Medulla oblongata (tissue), 1 donor: ENCODE measurements around the gene NEU1.
"Not testable (repeated sequence)": the region's sequence is repeated elsewhere in the genome, so short reads cannot be mapped to it uniquely, and the experiment has no call there.

ENCODE experiments used
- DNase-seq: peaks from one replicate; pipeline ENCODE4 v3.0.0-alpha.2; 2015; ENCODE audit errors: extremely low spot score

The NEU1 gene

DNA sequence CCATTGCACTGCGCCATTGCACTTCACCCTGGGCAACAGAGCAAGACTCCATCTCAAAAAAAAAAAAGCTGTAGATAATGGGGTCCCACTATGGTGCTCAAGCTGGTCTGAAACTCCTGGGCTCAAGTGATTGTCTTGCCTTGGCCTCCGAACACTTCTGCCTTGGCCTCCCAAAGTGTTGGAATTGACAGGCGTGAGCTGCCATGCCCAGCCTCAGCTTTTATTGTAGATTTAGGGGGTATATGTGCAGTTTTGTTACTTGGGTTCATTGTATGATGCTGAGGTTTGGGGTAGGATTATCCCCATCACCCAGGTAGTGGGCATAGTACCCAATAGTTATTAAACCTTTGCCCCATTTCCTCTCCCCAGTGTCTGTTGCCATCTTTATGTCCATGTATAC lies 23.7 kb downstream of the NEU1 start:
- DNase-seq, result no peak

DNA sequence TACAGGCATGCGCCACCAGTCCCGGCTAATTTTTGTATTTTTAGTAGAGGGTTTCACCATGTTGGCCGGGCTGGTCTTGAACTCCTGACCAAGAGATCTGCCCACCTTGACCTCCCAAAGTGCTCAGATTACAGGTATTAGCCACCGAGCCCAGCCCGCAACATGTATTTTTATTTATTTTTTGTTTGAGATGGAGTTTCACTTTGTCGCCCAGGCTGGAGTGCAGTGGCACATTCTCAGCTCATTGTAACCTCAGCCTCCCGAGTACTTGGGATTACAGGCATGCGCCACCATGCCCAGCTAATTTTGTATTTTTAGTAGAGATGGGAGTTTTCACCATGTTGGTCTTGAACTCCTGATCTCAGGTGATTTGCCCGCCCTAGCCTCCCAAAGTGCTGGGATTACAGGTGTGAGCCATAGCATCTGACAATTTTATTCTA lies 24.5 kb downstream of the NEU1 start:
- DNase-seq, result not testable (repeated sequence)

DNA sequence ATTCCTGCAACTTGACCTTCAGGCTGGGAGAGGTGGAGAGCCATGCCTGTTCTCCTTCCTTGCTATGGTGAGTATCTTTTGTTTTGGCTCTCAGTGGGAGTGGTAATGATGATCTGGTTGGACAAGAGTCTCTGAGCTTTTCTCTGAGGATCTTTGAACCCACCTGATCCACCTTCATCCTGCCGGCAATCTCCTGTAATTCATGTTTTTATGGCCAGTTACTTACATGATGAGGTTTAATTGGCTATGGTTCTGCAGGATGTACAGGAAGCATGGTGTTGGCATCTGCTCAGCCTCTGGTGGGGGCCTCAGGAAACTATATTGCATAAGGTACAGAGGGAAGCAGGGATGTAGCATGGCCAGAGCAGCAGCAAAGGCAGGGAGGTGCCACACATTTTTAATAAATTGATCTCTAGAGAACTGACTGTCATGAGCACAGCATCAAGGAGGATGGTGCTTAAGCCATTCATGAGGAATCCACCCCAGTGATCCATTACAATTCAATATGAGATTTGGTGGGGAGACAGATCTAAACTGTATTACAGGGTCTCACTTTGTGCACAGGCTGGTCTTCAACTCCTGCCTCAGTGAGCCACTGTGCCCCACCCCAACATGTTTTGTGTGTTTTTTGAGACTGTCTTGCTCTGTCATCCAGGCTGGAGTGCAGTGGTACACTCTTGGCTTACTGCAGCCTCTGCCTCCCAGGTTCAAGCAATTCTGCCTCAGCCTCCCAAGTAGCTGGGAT lies 25.1 kb downstream of the NEU1 start:
- DNase-seq, result no peak

DNA sequence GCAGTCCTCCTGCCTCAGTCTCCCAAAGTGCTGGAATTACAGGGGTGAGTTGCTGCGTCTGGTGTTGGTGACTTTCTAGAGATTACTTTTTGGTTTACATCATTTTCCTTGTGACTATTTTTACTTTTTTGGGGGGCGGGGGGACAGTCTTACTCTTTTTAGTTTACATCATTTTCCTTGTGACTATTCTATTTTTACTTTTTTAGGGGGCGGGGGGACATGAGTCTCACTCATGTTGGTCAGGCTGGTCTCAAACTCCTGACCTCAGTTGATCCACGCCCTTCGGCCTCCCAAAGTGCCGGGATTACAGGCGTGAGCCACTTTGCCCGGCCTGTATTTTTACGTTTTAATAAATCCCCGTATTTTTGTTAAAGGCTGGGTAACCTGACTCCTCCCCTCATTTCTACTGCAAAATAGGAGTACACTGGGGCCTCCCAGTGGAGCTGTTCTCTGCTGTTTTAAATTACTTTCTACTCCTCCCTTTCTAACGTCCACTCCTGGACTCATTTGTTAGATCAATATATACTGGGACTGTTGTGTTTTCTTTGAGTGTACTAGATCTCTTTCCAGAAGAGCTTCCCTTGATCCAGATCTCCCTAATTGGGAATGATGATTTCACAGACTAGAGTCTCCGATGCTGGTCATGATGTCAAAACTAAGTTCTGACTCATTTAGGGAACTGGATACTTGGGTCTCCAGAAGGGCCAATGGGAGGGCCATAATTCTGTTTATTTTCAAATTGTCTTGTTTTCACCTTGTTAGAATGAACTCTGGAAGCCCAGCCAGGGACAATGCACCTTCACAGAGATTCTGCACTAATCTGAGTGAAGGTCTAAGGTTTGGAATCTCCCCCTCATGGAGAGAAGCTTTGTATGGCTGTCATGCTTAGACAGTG lies 25.9 kb downstream of the NEU1 start:
- DNase-seq, result no peak

DNA sequence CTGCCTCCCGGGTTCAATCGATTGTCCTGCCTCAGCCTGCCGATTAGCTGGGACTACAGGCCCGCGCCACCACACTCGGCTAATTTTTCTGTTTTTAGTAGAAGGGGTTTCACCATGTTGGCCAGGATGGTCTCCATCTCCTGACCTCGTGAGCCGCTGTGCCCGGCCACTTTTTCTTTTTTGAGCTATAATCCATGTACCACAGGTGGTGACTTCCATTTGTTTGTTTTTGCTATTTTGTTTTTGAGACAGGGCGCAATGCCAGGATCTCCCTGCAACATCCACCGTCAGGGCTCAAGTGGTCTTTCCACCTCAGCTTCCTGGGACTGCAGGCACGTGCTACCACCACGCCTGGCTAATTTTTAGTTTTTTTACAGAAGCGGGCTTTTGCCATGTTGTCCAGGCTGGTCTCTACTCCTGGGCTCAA lies 26.6 kb downstream of the NEU1 start:
- no peak for DNase-seq

DNA sequence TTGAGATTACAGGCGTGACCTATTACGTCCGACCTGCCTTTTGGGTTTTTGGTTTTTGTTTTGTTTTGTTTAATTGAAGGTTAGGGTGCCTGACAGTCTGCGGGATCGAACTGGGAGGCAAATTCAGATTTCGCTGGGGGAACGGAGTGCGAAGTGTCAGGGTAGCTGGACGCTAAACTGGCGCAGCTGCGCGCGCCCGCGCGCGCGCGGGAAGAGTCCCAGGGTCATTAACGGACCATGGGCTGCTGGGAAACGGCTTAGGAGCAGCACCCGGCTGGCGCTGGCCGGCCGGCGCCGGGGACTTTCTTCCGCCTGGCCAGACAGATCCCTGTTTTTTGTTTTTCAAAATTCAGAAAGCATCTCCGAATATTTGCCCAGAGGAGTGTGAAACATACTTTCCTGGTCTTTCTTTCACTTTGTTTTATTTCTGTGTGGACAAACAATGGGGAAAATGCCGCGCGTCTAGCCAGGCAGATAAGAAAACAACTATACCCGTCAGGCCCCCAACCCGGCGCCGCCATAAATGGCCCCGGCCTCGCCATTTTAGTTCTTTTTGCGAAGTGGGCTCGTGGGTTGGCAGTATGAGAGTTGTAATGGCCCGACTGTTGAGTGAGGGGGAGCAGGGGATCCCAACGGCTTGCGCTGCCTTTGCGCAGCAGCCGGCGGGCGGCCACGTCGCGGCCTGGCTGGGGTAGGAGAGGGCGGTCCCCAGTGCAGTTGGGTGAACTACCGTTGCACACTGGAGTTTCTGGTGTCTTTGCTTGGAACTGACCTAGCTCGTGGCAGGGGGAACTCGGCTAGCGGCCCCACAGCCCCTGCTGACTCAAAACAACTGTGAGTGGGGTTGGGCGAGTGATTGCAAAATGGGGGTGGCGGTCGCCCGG lies 28.0 kb downstream of the NEU1 start:
- DNase-seq, result peak; percentile 93

DNA sequence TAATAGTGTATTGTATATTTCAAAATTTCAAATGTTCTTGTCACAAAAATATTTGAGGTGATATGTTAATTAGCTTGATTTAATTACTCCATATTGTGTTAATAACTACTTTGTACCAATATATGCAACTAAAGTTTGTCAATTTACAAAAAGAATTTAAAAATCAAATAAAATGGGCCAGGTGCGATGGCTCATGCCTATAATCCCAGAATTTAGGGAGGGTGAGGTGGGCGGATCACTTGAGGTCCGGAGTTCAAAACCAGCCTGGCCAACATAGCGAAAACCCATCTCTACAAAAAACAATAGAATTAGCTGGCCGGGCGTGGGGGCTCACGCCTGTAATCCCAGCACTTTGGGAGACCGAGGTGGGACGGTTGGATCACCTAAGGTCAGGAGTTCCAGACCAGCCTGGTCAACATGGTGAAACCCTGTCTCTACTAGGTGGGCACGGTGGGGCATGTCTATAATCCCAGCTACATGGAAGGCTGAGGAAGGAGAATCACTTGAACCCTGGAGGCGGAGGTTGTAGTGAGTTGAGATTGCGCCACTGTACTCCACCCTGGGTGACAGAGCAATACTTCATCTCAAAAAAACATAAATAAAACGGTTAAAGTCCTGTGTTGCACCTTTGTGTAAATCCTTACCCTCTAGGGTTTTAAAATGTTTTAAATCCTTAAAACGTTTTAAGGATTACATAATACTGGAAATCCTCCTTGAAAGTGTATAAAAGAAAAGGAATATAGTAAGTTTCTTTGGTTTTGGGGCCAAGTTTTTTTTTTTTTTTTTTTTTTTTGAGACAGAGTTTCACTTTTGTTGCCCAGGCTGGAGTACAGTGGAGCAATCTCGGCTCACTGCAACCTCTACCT lies 31.0 kb downstream of the NEU1 start:
- DNase-seq, result peak; percentile 58

DNA sequence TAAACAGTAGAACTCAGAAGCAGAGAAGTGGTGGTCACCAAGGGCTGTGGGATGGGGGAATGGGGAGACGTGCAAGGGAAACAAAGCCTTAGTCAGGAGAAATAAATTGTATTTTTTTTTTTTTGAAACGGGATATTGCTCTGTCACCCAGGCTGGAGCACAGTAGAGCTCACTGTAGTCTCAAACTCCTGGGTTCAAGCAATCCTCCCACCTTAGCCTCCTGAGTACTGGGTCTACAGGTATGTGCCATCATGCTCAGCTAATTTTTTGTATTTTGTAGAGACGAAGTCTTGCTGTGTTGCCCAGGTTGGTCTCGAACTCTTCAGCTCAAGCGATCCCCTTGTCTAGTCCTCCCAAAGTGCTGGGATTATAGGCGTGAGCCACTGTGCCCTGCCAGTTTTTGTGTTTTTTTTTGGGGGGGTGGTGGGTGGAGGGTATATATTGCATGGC lies 31.7 kb downstream of the NEU1 start:
- peak; percentile 80 for DNase-seq

DNA sequence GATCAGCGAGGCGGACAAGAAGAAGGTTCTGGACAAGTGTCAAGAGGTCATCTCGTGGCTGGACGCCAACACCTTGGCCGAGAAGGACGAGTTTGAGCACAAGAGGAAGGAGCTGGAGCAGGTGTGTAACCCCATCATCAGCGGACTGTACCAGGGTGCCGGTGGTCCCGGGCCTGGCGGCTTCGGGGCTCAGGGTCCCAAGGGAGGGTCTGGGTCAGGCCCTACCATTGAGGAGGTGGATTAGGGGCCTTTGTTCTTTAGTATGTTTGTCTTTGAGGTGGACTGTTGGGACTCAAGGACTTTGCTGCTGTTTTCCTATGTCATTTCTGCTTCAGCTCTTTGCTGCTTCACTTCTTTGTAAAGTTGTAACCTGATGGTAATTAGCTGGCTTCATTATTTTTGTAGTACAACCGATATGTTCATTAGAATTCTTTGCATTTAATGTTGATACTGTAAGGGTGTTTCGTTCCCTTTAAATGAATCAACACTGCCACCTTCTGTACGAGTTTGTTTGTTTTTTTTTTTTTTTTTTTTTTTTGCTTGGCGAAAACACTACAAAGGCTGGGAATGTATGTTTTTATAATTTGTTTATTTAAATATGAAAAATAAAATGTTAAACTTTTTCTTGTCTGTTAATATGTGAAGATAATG lies 32.9 kb downstream of the NEU1 start:
- peak; percentile 84 for DNase-seq

DNA sequence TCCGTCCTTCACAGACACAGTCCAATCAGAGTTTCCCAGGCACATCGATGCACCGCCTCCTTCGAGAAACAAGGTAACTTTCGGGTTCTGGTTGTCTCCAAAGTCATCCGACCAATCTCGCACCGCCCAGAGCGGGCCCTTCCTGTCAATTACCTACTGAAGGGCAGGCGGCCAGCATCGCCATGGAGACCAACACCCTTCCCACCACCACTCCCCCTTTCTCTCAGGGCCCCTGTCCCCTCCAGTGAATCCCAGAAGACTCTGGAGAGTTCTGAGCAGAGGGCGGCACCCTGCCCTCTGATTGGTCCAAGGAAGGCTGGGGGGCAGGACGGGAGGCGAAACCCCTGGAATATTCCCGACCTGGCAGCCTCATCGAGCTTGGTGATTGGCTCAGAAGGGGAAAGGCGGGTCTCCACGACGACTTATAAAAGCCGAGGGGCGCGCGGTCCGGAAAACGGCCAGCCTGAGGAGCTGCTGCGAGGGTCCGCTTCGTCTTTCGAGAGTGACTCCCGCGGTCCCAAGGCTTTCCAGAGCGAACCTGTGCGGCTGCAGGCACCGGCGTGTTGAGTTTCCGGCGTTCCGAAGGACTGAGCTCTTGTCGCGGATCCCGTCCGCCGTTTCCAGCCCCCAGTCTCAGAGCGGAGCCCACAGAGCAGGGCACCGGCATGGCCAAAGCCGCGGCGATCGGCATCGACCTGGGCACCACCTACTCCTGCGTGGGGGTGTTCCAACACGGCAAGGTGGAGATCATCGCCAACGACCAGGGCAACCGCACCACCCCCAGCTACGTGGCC lies 35.1 kb downstream of the NEU1 start, which contains the start of gene HSPA1B:
Gene HSPA1B, plus strand, starts transcription at position 453 of the 794 bp plus-strand sequence. Its CDS starts 213 bp downstream, at position 666.
- peak; percentile 99 for DNase-seq

DNA sequence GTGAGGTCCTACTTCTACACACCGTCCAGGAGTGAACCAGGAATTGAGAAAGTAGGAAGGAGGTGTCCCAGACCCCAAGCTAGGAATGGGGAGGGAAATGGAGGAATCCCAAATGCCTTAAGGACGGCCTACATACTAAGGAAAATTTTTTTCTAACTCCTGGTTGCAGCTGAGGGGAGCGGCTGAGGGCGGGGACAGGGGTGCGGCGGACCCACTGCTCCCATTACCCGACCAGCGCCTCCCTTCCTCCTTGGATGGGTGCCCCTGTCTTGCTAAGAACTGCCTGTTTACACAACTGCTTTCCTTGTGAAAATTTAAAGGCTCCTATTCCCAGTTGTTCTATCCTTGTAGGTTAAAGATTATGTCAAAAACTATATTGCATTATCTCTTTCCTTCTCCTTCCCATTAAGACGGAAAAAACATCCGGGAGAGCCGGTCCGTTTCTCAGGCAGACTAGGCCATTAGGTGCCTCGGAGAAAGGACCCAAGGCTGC lies 35.8 kb downstream of the NEU1 start:
- no peak for DNase-seq

DNA sequence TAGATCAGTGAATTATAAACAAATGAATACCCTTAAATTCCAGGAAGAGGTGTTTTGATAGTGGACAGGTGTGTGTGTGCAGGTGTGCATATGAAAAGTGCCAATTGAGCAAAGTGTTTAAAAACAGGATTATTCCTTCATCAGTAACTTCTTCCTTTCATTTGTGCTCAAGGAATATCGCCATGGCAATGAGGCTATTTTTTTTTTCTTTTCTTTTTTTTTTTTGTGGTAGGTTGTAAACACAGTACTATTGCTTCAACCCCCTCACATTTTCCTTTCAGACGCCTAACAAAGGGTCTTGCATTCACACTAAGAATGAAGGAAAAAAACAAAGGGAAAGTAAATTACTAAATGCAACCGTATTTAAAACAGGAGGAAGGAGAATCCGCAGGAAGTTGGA lies 37.1 kb downstream of the NEU1 start:
- no peak for DNase-seq

DNA sequence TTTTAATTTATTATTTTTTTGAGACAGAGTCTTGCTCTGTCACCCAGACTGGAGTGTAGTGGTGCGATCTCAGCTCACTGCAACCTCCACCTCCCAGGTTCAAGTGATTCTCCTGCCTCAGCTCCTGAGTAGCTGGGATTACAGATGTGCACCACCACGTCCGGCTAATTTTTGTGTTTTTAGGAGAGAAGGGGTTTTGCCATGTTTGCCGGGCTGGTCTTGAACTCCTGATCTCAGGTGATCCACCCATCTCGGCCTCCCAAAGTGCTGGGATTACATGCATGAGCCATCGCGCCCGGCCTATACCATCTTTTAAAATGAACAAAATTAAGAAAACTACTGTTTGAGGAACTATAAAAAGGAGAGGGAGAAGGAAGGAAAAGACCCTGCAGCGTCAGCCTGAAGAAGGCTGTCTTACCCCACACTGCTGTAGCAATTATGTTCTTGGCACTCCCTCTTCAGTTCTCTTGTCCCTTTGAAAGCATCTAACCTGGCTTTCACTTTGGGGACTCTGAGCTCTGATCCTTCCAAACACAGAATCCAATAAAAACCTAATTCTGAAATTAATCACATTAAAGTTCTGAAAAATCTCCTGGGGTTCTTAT lies 38.9 kb downstream of the NEU1 start:
- DNase-seq, result peak; percentile 46

DNA sequence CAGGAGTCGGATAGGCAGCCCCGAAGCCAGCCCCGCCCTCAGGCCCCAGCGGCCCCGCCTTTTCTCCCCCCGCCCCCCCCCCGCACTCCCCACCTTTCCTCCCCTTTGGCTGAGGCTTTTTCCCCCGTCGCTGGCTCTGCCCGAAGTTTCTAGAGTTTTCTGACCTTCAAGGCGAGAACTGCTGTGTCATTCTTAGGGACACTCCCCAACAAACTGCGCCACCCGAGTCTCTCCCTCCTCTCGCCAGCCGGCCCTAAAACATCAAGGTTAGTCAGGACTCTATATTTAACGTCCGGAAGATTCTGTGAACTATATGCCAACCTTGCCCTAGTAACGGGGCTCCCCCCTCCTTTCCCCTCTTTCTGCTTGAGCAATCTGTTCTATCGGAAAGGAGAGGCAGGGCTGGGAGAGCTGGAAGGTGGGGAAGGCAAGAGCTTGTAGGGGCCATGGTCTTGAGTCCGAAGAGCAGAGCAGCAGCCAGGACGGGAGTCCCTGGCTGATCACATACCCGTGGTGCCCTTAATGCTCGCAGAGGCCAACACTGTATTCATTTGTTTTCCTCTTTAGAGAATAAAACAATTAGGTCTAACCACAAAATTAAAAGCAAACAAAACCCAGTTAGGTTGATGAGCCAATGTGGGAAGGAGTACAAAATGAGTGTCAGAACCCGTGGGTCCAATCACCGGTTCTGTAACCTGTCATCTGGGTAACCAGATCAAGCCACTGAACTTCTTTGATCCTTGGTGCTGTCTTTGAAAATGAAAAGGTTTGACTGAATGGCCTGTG lies 40.4 kb downstream of the NEU1 start:
- DNase-seq, result peak; percentile 97

DNA sequence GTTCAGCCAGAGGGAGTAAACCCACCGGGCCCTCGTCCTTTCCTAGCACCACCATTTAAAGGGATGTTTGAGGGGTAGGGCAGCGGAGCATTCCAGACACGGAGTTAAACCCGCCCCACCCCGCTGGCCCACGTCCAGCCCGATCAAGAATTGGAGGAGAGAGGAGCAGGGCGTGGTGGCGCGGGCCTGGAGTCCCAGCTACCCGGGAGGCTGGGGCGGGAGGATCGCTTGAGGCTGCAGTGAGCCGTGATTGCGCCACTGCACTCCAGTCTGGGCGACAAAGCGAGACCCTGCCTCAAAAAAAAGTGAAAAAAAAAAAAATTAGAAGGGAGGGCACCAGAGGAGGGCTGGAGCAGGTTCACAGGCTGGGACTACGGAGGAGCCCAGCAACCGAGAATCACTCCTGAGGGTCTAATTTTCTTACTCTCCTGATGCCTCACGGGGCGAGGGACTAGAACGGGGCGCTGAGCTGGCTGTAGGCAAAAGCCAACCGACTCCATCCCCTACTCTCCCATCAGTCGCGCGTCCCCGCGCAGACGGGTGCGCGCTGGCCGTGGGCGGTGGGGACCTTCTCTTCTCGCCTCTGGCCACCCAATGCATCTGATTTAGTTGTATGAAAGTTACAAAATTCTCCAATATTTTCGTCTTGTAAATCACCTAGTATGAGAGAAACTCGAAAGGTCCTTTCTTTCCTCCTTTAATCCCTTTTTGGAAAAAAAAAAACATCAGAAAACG lies 41.2 kb downstream of the NEU1 start:
- DNase-seq, result peak; percentile 81

DNA sequence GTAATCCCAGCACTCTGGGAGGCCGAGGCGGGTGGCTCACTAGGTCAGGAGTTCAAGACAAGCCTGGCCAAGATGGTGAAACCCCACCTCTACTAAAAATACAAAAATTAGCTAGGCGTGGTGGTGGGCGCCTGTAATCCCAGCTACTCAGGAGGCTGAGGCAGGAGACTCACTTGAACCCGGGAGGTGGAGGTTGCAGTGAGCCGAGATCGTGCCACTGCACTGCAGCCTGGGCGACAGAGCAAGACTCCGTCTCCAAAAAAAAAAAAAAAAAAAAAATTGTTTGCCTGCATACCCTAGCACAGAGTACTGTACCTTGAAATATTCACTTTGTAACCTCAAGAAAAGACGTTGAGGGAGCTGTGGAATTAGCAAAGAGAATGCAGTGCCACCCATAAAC lies 42.2 kb downstream of the NEU1 start:
- not testable (repeated sequence) for DNase-seq

DNA sequence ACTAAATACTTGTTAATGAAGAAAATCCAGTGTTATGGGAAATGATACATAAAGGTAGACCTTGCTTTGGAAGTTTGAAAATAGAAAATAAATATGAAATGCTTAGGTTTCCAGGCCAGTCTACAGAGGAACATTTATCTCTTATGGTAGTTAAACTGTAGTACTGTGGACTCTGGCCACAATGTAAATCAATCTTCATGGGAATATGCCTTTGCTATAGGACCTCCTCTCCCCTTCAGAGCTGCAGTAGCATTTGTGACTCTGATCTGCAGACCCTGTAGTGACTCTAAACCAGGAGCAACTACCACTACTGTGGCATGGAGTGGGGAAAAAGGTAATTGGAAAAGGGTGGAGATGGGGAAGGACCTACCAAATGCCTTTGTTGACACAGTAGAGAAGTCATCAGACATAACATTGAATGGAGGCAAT lies 42.7 kb downstream of the NEU1 start:
- DNase-seq, result peak; percentile 19
